GM12865 (cell line): ENCODE measurements around the gene PRC1.

Experiments
- DNase-seq: peaks from one replicate; pipeline ENCODE4 v3.0.0; 2010; ENCODE audit warnings: low read depth
- H3K4me3 ChIP-seq: 2 replicates; pipeline ENCODE4 v1.5.1; 2011; ENCODE audit warnings: mild to moderate bottlenecking, low read depth, low read length, control low read depth
- TF ChIP-seq, protein P1 (sequence below): IDR thresholded peaks from 2 replicates; pipeline ENCODE4 v1.5.1; 2011; ENCODE audit warnings: low read length, control low read depth, low read depth, inconsistent platforms; ENCODE audit not compliant: insufficient read depth; ENCODE audit errors: missing control alignments

Gene PRC1

DNA sequence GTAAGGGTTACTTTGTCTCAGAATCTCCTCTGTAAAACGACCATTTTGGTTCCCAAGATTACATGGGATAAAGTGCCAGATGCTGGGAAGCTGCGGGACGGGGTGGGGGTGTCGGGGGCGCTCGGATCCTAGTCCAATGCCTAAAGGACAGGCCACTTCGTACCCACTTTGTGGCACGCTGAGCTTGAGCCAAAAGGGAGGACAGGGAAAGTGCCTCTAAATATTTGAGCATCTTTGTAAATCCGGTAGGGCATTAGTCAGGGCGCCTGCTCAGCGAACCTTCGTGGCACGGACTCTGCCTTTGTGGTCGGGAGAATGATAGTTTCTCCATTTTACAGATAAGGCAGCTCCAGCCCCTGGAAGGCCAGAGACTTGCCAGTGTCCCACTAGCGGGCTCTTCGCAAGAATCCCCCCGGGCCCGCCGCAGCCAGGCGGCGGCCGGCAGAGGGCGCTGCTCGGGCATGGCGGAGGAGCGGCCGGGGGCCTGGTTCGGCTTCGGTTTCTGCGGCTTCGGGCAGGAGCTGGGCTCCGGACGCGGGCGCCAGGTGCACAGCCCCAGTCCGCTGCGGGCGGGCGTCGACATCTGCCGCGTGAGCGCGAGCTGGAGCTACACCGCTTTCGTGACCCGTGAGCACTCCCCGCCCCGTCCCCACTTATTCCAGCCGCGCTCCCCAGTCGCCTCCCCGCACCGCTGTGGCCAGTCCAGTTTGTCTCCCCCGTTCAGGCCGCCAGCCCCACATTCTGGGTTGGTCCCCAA, 37.9 kb downstream of the PRC1 start:
- H3K4me3 ChIP-seq, result peak overlapping the region; percentile 79
- peak; percentile 86 for DNase-seq
- TF ChIP-seq, protein P1, sequence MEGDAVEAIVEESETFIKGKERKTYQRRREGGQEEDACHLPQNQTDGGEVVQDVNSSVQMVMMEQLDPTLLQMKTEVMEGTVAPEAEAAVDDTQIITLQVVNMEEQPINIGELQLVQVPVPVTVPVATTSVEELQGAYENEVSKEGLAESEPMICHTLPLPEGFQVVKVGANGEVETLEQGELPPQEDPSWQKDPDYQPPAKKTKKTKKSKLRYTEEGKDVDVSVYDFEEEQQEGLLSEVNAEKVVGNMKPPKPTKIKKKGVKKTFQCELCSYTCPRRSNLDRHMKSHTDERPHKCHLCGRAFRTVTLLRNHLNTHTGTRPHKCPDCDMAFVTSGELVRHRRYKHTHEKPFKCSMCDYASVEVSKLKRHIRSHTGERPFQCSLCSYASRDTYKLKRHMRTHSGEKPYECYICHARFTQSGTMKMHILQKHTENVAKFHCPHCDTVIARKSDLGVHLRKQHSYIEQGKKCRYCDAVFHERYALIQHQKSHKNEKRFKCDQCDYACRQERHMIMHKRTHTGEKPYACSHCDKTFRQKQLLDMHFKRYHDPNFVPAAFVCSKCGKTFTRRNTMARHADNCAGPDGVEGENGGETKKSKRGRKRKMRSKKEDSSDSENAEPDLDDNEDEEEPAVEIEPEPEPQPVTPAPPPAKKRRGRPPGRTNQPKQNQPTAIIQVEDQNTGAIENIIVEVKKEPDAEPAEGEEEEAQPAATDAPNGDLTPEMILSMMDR, result peak; percentile 95

DNA sequence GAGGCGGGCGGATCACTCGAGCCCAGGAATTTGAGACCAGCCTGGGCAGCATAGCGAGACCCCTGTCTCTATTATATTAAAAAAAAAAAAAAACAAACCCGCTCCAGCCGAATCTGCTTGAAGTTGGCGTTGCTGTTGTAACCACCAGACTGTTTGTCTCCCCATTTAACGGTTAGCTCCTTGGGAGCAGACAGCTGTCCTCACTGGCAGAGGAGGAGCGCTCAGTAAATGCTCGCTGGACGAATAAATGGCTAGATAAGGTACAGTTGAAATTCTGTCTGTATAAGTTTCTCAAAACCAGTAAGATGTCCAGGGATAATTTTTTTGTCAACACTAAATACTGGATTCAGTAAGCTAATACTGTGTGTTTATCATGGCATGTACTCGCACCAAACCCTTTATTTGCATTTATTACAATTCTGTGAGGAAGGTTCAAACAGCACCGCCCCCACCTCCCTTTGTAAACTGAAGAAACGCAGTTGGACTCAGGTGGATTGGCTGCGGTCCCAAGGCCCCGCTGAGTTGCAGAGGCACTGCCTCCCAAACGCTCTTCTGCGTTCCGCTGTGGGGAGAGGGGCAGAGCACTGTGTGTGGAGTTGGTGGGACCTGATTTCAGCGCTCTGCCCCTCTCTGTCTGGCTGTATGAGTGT, 38.6 kb downstream of the PRC1 start:
- peak; percentile 58 for DNase-seq
- TF ChIP-seq, protein P1, result no peak
- peak overlapping the region; percentile 79 for H3K4me3 ChIP-seq

DNA sequence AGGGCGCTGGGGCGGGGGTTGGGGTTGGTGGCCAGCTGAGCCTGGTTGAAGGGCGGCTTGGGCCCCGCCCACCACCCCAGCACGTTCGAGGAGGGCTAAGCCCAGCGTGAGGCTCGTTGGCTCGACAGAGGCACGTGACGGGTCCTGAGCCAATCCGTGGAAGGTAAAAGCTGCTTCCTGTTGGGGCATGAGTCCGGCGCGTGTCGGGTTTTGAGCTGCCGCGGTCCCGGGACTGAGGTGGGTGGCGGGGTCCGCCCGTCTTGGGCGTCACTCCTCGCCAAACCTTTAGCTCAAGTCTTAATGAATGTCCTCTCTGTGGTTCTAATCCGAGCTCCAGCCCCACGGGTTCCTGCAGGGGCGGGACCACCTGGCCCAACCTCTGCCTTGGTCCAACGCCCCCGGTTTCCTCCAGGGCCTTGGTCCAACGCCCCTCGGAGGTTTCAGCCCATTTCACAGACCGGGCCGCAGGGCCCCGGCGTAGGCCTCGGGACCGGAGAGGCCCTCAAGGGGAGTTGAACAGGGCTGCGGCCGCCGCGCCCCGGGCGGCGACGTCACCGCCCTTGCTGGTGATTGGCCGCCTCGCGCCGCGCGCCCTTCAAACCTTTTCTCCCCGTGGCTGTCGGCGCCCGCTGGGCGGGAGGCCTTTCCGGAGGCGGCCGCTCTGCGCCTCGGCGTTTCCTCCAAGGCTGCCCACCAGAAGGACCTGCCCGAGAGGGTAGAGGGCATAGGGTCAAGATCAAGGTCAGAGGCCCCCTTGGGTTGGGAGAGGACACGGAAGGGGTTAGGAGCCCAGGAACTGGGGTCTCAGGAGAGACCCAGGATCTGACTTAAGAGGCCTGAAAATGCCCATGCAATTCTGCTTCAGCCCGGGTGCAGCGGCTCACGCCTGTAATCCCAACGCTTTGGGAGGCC, 39.4 kb downstream of the PRC1 start, which contains the start of gene RCCD1:
RCCD1 (plus strand) TSS at position 173 of the 912 bp plus-strand sequence. CDS start 1,851 bp downstream, outside the sequence.
- H3K4me3 ChIP-seq, result peak within 1 kb of the TSS; percentile 79
- DNase-seq, result peak; percentile 97
- TF ChIP-seq, protein P1, result no peak

DNA sequence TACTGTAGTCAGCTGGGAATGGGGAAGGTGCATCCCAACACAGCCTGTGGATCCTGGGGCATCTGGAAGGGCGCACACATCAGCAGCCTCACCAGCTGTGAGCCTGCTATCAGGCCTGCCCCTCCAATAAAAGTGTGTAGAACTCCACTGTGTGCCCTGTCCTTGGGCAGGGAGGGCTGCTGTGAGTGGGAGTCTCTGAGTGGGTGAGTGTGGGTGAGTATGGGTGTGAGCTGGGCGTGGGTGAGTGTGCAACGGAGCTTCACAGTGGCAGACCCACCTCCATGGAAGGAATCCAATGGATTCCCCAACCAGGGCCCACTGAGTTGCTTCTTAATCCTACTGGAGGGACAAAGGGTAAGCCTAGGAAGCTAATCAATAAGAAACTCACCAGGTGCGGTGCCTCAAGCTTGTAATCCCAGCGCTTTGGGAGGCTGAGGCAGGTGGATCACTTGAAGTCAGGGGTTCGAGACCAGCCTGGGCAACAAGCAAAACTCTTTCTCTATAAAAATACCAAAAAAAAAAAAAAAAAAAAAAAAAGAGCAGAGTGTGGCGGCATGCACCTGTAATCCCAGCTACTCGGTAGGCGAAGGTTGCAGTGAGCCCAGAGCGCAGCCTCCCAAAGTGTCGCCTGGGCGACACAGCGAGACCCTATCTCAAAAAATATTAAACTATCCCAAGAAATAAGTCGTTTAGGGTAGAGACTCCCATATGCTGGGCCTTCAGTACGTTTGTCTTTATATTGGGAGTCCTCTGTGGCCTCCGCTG, 40.2 kb downstream of the PRC1 start:
- TF ChIP-seq, protein P1, result no peak
- peak overlapping the region; percentile 79 for H3K4me3 ChIP-seq
- no peak for DNase-seq

DNA sequence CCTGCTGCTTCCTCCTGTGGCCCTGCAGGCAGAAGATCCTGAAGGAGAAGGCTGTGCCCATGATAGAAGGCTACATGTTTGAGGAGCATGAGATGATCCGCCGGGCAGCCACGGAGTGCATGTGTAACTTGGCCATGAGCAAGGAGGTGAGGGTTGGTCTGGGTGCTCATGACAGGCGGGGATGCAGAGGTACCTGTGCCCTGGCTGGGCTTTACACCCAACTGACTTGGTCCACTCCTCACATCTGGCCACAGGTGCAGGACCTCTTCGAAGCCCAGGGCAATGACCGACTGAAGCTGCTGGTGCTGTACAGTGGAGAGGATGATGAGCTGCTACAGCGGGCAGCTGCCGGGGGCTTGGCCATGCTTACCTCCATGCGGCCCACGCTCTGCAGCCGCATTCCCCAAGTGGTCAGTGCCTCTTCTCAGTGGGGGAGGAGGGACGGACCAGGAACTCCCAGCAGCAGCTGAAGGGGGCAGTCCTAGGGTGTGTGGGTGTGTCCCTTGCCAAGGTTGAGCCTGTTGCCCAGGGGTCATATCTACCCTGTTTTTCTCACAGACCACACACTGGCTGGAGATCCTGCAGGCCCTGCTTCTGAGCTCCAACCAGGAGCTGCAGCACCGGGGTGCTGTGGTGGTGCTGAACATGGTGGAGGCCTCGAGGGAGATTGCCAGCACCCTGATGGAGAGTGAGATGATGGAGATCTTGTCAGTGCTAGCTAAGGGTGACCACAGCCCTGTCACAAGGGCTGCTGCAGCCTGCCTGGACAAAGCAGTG, 41.2 kb downstream of the PRC1 start:
- no peak overlapping the region for H3K4me3 ChIP-seq
- TF ChIP-seq, protein P1, result no peak
- DNase-seq, result no peak

DNA sequence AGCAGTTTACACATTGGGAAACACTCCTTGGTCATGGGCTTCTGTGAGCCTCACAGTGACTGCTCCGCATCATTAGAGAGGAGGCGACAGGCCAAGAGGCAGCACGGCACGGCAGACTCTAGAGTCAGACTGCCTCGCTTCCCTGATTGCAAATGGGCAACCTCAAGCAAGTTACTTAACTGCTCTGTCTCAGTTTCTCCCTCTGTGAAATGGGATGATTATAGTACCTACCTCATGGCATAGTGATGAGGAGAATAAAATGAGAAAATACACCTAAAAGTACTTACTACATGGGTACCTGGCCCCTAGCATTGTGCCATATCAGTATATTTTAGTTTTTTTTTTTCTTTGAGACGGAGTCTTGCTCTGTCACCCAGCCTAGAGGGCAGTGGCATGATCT, 43.7 kb downstream of the PRC1 start:
- TF ChIP-seq, protein P1, result no peak
- no peak for DNase-seq
- no peak overlapping the region for H3K4me3 ChIP-seq
